ENCODE measurements around the gene POLN. TPM values are rescaled to one million over a fixed set of nuclear protein-coding genes. Genes with fewer than 3 reads are reported as not detected.
A peak's percentile ranks its signal among the peaks of the same experiment; 100 is the strongest.
"Not testable (repeated sequence)": the region's sequence is repeated elsewhere in the genome, so short reads cannot be mapped to it uniquely, and the experiment has no call there.

Gene POLN
- total and polyA plus RNA-seq, 2 donors, result 1.0 to 3.1 TPM

GRCh38 chr4:2041239-2042130, 200.4 kb downstream of the POLN start:
- DNase-seq (ENCODE audit: extremely low spot score), result no peak
- no peak overlapping the region for H3K27ac ChIP-seq (ENCODE audit: low read depth)
- 1% methylated on average over 94 of the region's 94 CpGs for WGBS
- peaks cover 7% of the 10 kb centered on the region for H3K4me1 ChIP-seq (ENCODE audit: insufficient read depth)
- H3K36me3 ChIP-seq (ENCODE audit: insufficient read depth), result no peaks in the 10 kb centered on the region
- H3K4me3 ChIP-seq (ENCODE audit: low read depth, low read length), result peak overlapping the region; percentile 88

GRCh38 chr4:2040391-2041238, 201.3 kb downstream of the POLN start:
- 5% methylated on average over 90 of the region's 91 CpGs for WGBS
- Histone ChIP-seq H3K27ac (ENCODE audit: low read depth) (no peak overlapping the region), H3K36me3 (ENCODE audit: insufficient read depth) (no peaks in the 10 kb centered on the region), H3K4me1 (ENCODE audit: insufficient read depth) (peaks cover 7% of the 10 kb centered on the region), H3K4me3 (ENCODE audit: low read depth, low read length) (peak overlapping the region; percentile 88)
- DNase-seq (ENCODE audit: extremely low spot score), result no peak

DNA sequence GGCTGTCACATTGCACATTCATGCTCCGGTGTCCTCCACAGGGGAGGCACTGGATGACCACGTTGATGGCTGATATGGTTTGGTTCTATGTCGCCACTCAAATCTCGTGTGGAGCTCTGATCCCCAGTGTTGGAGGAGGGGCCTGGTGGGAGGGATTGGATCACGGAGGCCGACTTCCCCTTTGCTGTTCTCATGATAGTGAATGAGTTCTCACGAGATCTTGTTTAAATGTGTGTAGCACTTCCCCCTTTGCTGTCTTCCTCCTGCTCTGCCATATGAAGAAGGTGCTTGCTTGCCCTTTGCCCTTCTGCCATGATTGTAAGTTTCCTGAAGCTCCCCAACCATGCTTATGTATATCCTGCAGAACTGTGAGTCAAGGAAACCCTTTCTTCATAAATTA, 205.1 kb downstream of the POLN start:
- Histone ChIP-seq H3K4me3 (ENCODE audit: low read depth, low read length) (no peak overlapping the region), H3K4me1 (ENCODE audit: insufficient read depth) (peaks cover 6% of the 10 kb centered on the region), H3K27ac (ENCODE audit: low read depth) (no peak overlapping the region), H3K36me3 (ENCODE audit: insufficient read depth) (no peaks in the 10 kb centered on the region)
- WGBS, result 67% methylated on average over 7 of the region's 7 CpGs
- no peak for DNase-seq (ENCODE audit: extremely low spot score)

GRCh38 chr4:2036327-2036726, 205.6 kb downstream of the POLN start:
- WGBS, result 78% methylated on average over 10 of the region's 10 CpGs
- DNase-seq (ENCODE audit: extremely low spot score), result no peak
- Histone ChIP-seq H3K4me3 (ENCODE audit: low read depth, low read length) (no peak overlapping the region), H3K36me3 (ENCODE audit: insufficient read depth) (no peaks in the 10 kb centered on the region), H3K27ac (ENCODE audit: low read depth) (no peak overlapping the region), H3K4me1 (ENCODE audit: insufficient read depth) (peaks cover 4% of the 10 kb centered on the region)

DNA sequence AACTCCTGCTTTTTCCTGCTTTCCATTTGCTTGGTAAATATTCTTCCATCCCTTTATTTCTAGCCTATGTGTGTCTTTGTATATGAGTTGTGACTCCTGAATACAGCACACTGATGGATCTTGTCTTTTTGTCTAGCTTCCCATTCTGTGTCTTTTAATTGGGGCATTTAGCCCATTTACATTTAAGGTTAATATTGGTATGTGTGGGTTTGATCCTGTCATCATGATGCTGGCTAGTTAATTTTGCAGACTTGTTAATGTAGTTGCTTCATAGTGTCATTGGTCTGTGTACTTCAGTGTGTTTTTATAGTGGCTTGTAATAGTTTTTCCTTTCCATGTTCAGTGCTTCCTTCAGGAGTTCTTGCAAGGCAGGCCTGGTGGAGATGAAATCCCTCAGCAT, 210.8 kb downstream of the POLN start:
- H3K36me3 ChIP-seq (ENCODE audit: insufficient read depth); H3K4me3 ChIP-seq (ENCODE audit: low read depth, low read length); H3K4me1 ChIP-seq (ENCODE audit: insufficient read depth); DNase-seq (ENCODE audit: extremely low spot score); H3K27ac ChIP-seq (ENCODE audit: low read depth): not testable (repeated sequence)

- H3K27ac ChIP-seq (ENCODE audit: low read depth); H3K4me3 ChIP-seq (ENCODE audit: low read depth, low read length); H3K4me1 ChIP-seq (ENCODE audit: insufficient read depth); H3K36me3 ChIP-seq (ENCODE audit: insufficient read depth); DNase-seq (ENCODE audit: extremely low spot score): not testable (repeated sequence)
- 81% methylated on average over 4 of the region's 4 CpGs for WGBS
These were observed 214.8 kb downstream of the POLN start for GRCh38 chr4:2027120-2027519.

GRCh38 chr4:2025817-2026216, 216.1 kb downstream of the POLN start:
- no peak for DNase-seq (ENCODE audit: extremely low spot score)
- no peak overlapping the region for H3K27ac ChIP-seq (ENCODE audit: low read depth)
- H3K4me3 ChIP-seq (ENCODE audit: low read depth, low read length), result no peak overlapping the region
- H3K4me1 ChIP-seq (ENCODE audit: insufficient read depth), result no peaks in the 10 kb centered on the region
- H3K36me3 ChIP-seq (ENCODE audit: insufficient read depth), result no peaks in the 10 kb centered on the region

DNA sequence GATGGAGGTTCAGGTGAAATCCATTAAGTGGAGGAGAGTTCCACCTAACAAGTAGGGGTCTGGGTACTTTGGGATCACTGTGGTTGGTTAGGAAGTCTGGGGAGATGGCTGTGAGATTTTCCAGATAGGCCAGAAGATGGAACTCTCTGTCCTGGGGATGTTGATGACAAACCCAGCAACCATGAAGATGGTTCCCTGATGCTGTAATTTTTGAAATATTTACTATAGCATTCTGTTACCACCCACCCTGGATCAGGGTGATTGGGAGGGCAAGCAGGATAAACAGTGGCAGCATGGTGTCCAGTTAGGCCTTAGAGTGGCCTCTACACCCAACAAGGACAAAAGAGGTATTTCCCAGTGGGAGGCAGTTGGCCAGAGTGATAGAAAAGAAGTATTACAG, 217.2 kb downstream of the POLN start:
- Histone ChIP-seq H3K4me1 (ENCODE audit: insufficient read depth) (no peaks in the 10 kb centered on the region), H3K4me3 (ENCODE audit: low read depth, low read length) (no peak overlapping the region), H3K36me3 (ENCODE audit: insufficient read depth) (no peaks in the 10 kb centered on the region), H3K27ac (ENCODE audit: low read depth) (no peak overlapping the region)
- no peak for DNase-seq (ENCODE audit: extremely low spot score)

Small RNAs within 50 kb of the gene (small RNA-seq; reads per million reads assigned to genes)
- gene COX6B1P5, result not detected

Other genes with a start within 250 kb of the POLN start
- gene NELFA, start 233.1 kb downstream of the POLN start, total RNA-seq, result 17.4 TPM
- 26.9 TPM for gene NELFA, start 233.1 kb downstream of the POLN start, polyA plus RNA-seq
- gene NAT8L, start 182.8 kb downstream of the POLN start, total RNA-seq, result 0.16 TPM
- 0.82 TPM for gene NAT8L, start 182.8 kb downstream of the POLN start, polyA plus RNA-seq
- gene HAUS3, start within 50 bp of the POLN start, total RNA-seq, result 26.6 TPM
- 8.1 TPM for gene HAUS3, start within 50 bp of the POLN start, polyA plus RNA-seq
- 27.3 TPM for gene MXD4, start 20.0 kb upstream of the POLN start, total RNA-seq
- gene MXD4, start 20.0 kb upstream of the POLN start, polyA plus RNA-seq, result 55.2 TPM
- 6.3 TPM for gene ZFYVE28, start 176.5 kb upstream of the POLN start, total RNA-seq
- gene ZFYVE28, start 176.5 kb upstream of the POLN start, polyA plus RNA-seq, result 8.4 TPM
- gene CFAP99, start 176.8 kb upstream of the POLN start, total RNA-seq, result not detected
- 0.06 TPM for gene CFAP99, start 176.8 kb upstream of the POLN start, polyA plus RNA-seq
- gene RNF4, start 227.0 kb upstream of the POLN start, total RNA-seq, result 38.4 TPM
- gene RNF4, start 227.0 kb upstream of the POLN start, polyA plus RNA-seq, result 35.7 TPM

Data from urinary bladder (tissue), 4 donors.